Measurements from ENCODE around the gene CLK2. TPM values are rescaled to one million over a fixed set of nuclear protein-coding genes. Genes with fewer than 3 reads are reported as not detected.

Gene CLK2
- total and polyA plus RNA-seq, 2 of the 13 experiments (the other 11 are each of a cell fraction or from before 2014, with no cell fraction given): 20.1 to 73.5 TPM

GRCh38 chr1:155300553-155301329 is 27.4 kb upstream of the CLK2 start (continued):
- TF ChIP-seq, protein P1, sequence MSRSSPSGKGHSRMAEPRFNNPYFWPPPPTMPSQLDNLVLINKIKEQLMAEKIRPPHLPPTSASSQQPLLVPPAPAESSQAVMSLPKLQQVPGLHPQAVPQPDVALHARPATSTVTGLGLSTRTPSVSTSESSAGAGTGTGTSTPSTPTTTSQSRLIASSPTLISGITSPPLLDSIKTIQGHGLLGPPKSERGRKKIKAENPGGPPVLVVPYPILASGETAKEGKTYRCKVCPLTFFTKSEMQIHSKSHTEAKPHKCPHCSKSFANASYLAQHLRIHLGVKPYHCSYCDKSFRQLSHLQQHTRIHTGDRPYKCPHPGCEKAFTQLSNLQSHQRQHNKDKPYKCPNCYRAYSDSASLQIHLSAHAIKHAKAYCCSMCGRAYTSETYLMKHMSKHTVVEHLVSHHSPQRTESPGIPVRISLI (CRISPR knock-in tag; IDR thresholded peaks at IDR 0.05; ENCODE audit: borderline replicate concordance): peak; percentile 52; the same call in 1 of the 2 replicates
- TF ChIP-seq E2F2 (CRISPR knock-in tag; IDR thresholded peaks at IDR 0.05; ENCODE audit: borderline replicate concordance): no peak
- TF ChIP-seq, protein P2, sequence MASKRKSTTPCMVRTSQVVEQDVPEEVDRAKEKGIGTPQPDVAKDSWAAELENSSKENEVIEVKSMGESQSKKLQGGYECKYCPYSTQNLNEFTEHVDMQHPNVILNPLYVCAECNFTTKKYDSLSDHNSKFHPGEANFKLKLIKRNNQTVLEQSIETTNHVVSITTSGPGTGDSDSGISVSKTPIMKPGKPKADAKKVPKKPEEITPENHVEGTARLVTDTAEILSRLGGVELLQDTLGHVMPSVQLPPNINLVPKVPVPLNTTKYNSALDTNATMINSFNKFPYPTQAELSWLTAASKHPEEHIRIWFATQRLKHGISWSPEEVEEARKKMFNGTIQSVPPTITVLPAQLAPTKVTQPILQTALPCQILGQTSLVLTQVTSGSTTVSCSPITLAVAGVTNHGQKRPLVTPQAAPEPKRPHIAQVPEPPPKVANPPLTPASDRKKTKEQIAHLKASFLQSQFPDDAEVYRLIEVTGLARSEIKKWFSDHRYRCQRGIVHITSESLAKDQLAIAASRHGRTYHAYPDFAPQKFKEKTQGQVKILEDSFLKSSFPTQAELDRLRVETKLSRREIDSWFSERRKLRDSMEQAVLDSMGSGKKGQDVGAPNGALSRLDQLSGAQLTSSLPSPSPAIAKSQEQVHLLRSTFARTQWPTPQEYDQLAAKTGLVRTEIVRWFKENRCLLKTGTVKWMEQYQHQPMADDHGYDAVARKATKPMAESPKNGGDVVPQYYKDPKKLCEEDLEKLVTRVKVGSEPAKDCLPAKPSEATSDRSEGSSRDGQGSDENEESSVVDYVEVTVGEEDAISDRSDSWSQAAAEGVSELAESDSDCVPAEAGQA (IDR thresholded peaks at IDR 0.05; ENCODE audit: low read depth): no peak; the same call in 1 of the 2 replicates
- TF ChIP-seq, protein P2 (CRISPR knock-in tag; IDR thresholded peaks at IDR 0.05; ENCODE audit: borderline replicate concordance): no peak
- no peak for TF ChIP-seq DNMT3B (CRISPR knock-in tag; conservative IDR thresholded peaks at IDR 0.05)
- TF ChIP-seq SNAI1 (CRISPR knock-in tag; IDR thresholded peaks at IDR 0.05; ENCODE audit: borderline replicate concordance): no peak; the same call in 1 of the 2 replicates
- no peak for TF ChIP-seq ZNF282 (IDR thresholded peaks at IDR 0.05; ENCODE audit: partially characterized antibody)
- TF ChIP-seq MBD4 (IDR thresholded peaks at IDR 0.05; ENCODE audit: borderline replicate concordance, low read length): peak; percentile 67; the same call in 1 of the 2 replicates
- peak; percentile 66; the same call in 1 of the 2 replicates for TF ChIP-seq POGK (CRISPR knock-in tag; conservative IDR thresholded peaks at IDR 0.05)
- TF ChIP-seq SAFB2 (CRISPR knock-in tag; IDR thresholded peaks at IDR 0.05; ENCODE audit: borderline replicate concordance, low read depth): no peak; the same call in 1 of the 2 replicates
- peak; percentile 79; the same call in 1 of the 2 replicates for TF ChIP-seq ZNF564 (CRISPR knock-in tag; IDR thresholded peaks at IDR 0.05)
- TF ChIP-seq, protein P3, sequence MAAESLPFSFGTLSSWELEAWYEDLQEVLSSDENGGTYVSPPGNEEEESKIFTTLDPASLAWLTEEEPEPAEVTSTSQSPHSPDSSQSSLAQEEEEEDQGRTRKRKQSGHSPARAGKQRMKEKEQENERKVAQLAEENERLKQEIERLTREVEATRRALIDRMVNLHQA (CRISPR knock-in tag; IDR thresholded peaks at IDR 0.05): no peak
- TF ChIP-seq, protein P4, sequence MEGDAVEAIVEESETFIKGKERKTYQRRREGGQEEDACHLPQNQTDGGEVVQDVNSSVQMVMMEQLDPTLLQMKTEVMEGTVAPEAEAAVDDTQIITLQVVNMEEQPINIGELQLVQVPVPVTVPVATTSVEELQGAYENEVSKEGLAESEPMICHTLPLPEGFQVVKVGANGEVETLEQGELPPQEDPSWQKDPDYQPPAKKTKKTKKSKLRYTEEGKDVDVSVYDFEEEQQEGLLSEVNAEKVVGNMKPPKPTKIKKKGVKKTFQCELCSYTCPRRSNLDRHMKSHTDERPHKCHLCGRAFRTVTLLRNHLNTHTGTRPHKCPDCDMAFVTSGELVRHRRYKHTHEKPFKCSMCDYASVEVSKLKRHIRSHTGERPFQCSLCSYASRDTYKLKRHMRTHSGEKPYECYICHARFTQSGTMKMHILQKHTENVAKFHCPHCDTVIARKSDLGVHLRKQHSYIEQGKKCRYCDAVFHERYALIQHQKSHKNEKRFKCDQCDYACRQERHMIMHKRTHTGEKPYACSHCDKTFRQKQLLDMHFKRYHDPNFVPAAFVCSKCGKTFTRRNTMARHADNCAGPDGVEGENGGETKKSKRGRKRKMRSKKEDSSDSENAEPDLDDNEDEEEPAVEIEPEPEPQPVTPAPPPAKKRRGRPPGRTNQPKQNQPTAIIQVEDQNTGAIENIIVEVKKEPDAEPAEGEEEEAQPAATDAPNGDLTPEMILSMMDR (CRISPR knock-in tag; IDR thresholded peaks at IDR 0.05): peak; percentile 32
- peak; percentile 80; the same call in 1 of the 2 replicates for TF ChIP-seq AKAP8 (CRISPR knock-in tag; IDR thresholded peaks at IDR 0.05)
- TF ChIP-seq FOXC1 (CRISPR knock-in tag; IDR thresholded peaks at IDR 0.05; ENCODE audit: borderline replicate concordance): peak; percentile 91
- peak; percentile 78 for TF ChIP-seq KDM6A (CRISPR knock-in tag; IDR thresholded peaks at IDR 0.05; ENCODE audit: low read depth)

Data from HepG2 (cell line).